Measurements from ENCODE around the gene GCA. TPM values are rescaled to one million over a fixed set of nuclear protein-coding genes. Genes with fewer than 3 reads are reported as not detected.

The GCA gene
- total and polyA plus RNA-seq, 2 of the 8 experiments (the other 6 are each of a cell fraction or from before 2014, with no cell fraction given) = 37.4 to 42.0 TPM

GRCh38 chr2:162301877-162302276, 42.1 kb upstream of the GCA start (continued):
- TF ChIP-seq TCF12 (IDR thresholded peaks at IDR 0.05; ENCODE audit: low read depth, low read length) = no peak
- TF ChIP-seq SAP30 (IDR thresholded peaks at IDR 0.05; ENCODE audit: insufficient read depth, insufficient replicate concordance, low read length) = no peak
- TF ChIP-seq KDM1A (IDR thresholded peaks at IDR 0.05; ENCODE audit: borderline replicate concordance, low read length) = no peak
- no peak for TF ChIP-seq CHD2 (IDR thresholded peaks at IDR 0.05; ENCODE audit: low read length)
- no peak for TF ChIP-seq NANOG (IDR thresholded peaks at IDR 0.05; ENCODE audit: insufficient read depth, low read depth, low read length, poor library complexity, severe bottlenecking)

Measured in H1 (cell line).